Right forelimb (tissue), 1 donor: ENCODE measurements around the gene ROBO1.
"Not testable (repeated sequence)": the region's sequence is repeated elsewhere in the genome, so short reads cannot be mapped to it uniquely, and the experiment has no call there.

ENCODE experiments used
- DNase-seq: peaks from one replicate; pipeline ENCODE4 v3.0.0-alpha.2; 2018

Gene ROBO1

DNA sequence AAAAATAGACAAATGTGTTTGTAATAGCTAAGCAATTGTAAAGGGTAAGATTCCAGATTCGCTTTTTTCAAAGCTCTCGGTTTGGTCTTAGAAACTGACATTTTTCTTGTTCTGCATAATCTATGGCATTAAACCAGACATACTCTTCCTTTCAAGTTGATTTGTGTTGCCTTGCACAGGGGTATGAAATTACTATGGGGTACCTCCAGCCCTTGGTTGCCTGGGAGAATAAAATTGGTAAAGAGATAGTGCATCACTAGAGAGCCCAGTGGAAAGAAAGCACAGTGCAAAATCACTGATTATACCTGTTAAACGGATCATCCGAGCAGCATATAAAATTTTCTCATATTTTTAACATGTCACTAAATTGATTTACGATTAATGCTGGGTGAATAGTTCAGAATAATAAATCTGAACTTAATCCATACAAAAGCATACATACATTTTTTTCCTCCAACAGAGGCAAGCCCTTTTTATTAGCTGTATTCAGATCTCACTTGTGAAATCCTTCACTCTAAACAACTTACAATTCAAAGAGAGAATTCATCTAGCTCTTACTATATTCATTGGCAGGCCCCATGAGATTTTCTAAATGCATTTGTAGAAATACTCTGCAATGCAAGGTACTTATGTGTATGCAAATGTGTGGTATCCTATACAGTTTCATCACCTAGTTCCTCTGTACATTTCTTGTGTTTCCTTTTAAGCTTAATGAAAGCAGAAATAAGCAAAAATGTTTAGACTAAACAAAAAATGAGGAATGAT is 224.4 kb downstream of the ROBO1 start:
- no peak for DNase-seq

DNA sequence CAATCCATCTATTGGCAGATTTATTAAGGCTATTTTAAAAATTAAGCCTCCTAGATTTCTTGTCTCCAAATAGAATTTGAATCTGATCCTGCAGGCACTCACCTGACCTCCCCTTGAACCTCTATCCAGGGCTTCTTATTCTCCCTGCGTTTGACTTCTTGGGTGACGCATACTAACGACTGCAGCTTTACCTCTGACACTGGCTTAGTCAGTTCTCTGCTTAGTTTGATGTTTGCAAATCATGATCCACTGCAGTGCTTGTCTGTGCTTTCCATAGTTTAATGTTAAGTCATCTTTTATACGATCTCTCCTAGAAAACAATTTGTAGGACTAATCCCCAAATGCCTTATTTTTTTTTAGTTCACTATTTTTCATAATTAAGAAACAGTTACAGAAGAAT is 233.1 kb downstream of the ROBO1 start:
- DNase-seq: no peak

DNA sequence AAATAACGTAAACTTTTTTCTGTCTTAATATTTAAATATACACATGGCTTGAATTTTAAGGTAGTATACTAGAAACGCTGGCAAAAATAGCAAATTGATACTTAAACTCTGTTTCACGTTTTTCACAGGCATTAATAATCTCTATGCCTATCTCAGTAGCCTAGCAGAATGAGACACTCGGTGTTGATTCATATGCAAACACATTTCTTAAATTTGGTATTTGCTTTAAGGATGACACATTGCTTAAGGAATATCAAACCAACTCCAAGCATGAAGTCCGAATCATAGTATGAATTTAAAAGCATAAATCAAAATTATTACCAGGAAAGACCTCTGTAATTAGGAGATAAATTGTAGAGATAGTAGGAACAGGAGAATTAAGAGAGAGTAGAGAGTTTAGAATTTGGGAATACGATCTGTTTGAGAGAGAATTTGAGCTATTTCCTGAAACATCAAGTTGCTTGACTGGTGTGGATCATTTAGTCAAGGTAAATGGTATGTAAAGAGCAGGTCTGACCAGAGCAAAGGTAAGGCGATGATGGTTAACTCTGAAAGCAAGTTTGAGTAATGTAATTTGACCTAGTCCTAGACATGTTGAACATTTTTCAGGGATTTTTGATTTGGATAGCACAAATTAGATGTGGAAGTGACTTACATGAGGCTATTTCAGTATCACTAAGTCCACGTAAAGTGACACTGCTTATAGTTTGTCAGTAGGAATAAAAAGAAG is 236.1 kb downstream of the ROBO1 start:
- no peak for DNase-seq

DNA sequence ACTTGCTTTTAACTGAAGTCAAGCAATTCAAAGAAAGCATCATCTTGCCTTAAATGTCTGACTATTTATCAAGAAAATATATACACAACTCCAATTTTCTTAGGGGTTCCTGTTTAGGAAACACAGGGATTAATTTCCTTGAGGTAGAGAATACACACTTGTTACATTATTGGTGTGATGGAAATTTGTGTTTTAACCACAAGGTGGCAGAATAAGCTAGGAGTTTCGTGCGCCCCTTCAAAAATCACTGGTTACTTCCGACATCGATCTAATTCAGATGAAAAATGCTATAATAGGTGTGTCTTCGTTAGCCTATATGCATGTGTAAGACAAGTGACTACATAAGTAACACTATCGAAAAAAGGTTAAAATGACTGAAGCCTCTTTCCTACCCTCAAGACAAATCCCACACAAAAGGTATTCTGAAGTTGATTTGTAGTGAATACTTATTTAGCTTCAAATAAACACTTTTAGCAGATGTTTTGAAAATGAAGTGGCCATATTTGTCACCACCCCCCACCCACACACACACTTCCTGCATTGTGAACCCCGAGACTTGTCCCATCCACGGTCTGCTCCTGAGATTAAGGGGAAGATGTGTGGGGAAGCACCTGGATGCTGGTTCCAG is 246.5 kb downstream of the ROBO1 start:
- DNase-seq: no peak

DNA sequence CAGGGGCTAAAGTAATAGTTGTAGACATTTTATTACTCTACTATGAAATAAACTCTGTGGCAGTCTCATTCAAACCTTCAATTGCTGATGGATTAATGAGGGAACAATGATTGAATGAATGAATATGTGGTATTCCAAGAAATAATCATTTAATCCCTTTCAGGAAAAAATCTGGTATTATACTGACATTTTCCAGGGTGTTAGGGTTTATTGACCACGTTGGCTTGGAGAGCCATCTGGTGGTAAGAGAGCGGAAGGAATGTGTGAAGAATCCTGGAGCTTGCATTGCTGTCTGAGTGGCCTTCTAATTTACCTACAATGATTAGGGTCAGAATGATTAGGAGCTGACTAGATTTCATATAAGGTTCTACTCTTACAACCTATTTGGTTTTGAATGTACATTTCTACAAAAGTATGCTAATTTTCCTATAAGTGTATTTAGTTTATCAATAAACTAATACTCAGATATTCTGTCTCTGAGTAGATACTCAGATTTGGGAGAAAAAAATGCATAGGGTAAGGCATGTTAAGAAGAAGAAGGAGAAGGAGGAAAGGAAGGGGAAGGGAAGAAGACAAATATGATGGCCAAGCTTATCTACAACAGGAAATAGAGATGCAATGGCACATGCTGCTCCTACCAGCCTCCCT is 249.9 kb downstream of the ROBO1 start:
- no peak for DNase-seq

DNA sequence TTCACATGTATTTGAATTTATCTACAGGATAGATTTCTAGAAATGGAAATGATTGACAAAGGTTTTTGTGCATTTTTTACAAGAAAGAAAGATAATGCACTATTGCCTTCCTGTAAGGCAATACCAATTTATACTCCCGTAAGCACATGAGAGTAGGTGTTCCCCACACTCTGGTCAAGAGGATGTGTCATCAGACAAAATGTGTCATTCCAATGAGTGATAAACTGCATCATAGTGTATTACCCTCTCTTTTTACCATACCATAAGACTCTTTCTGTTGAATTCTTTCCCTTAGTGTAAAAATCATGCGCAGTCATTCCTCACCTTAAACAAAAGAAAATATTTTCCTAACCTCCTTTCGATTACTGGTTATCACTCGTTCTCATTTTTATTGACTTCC is 251.0 kb downstream of the ROBO1 start:
- no peak for DNase-seq

DNA sequence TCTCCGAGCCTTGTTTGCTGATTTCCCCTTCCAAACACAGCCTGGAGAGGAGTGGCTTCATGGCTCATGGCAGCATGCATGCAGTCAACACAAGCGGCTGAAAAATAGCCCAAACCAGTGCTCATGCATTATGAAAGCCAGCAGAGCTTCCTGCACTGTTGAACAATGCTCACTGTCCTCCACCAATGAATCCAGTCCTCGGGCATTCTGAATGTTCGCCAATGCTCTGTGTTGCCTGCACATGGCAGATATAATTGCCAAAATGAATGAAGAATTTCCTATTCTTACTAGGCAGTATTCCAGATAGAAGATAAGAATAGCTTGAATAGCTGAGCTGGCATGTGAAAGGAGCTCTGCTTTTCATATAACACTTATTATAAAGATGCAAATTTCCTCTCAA is 252.7 kb downstream of the ROBO1 start:
- DNase-seq: no peak

DNA sequence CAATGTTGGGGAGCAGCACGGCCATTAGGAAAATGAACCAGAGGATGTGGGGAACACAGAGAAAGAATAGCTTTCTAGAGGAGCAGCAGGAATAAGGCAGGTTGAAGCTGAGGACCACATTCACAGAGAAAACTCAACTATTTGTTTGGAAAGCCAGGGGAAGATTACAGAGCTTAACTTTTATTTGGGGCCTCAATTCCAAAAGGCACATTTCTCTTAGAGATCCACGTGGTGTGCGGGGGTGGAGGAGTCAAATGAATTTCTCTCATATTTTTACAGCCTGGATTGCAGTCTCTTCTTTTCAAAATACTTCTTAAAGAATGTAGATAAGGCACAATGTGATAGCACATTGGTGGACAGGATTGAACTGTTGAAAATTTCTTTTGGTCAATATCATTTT is 253.7 kb downstream of the ROBO1 start:
- DNase-seq: no peak

DNA sequence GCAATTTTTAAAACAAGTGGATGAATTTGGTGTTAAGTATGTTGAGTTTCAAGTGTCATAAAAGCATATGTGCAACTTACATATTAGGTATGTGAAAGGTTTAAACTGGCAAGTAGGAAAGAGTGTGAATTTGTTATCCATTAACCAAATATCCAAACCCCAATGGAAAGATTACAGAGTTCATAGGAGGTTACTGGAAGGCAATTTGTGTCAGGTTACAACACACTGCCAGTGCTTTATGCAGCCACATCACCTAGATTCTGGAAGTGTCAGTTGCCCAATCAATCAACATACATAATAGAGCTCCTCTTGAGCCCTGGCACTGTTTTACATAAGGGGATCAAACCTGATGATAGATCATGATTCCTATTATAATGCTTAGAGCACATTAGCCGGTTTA is 261.0 kb downstream of the ROBO1 start:
- DNase-seq: no peak

DNA sequence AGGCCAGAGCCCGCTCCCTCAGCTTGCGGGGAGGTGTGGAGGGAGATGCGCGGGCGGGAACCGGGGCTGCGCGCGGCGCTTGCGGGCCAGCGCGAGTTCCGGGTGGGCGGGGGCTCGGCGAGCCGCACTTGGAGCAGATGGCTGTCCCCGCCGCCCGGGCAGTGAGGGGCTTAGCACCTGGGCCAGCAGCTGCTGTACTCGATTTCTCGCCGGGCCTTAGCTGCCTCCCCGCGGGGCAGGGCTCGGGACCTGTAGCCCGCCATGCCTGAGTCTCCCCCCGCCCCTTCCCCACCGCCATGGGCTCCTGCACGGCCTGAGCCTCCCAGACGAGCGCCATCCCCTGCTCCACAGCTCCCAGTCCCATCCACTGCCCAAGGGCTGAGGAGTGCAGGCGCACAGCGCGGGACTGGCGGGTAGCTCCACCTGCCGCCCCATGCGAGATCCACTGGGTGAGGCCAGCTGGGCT is 265.5 kb downstream of the ROBO1 start:
- not testable (repeated sequence) for DNase-seq

DNA sequence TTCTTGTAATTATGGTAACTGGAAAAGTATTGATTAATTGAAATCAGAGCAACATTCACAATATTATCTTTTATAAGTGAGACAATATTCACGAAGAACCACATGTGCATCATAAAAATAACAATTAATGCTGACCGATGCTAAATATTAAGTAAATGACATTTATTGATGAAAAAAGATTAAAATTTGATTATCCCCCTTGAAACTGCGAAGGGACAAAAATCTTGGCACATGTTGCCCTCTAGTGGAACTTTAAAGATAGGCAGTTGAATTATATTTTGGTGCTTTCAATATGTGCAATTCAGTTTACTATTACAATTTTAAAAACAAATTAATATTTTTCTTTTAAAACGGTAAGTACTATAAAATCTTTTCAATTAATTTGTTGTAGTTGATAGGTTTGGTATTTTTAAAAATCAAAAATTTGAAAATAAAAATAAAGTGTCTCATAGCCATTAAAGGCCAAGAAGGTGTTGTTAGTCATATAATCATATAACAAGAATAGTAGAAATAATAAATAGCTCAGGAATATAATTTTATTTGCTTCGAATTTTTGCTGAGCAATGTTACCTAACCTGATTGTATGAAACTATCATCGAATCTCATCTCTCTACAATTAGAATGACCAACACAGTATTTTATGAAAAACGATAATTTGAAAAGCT is 270.2 kb downstream of the ROBO1 start:
- DNase-seq: no peak

DNA sequence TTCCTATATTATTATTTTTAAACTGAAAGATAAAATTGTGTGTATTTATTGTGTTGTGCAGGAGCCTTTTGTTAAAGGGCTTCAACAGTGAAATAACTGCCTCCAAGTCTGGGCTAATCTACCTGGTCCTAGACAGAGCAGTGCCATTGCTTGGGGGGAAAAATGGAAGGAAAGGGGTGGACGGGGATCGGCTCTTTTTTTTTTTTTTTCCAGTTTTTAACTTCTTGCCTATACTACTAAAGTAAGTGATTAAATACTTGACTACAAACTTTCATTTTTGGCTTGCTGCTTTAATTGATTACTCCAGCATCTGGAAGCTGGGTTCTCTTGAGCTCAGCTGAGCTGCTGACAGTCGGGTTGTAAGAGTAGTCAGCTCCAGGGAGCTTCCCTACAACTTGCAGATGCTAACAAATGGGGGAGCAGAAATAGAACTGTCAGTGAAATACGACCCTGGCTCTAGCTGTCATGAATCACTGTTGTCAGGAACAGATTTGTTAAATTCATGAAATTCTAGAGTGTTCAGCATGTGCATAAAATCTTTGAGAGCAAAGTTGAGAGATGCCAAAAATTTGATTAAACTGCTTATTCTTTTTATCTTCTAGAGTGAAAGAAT is 276.7 kb downstream of the ROBO1 start:
- no peak for DNase-seq

DNA sequence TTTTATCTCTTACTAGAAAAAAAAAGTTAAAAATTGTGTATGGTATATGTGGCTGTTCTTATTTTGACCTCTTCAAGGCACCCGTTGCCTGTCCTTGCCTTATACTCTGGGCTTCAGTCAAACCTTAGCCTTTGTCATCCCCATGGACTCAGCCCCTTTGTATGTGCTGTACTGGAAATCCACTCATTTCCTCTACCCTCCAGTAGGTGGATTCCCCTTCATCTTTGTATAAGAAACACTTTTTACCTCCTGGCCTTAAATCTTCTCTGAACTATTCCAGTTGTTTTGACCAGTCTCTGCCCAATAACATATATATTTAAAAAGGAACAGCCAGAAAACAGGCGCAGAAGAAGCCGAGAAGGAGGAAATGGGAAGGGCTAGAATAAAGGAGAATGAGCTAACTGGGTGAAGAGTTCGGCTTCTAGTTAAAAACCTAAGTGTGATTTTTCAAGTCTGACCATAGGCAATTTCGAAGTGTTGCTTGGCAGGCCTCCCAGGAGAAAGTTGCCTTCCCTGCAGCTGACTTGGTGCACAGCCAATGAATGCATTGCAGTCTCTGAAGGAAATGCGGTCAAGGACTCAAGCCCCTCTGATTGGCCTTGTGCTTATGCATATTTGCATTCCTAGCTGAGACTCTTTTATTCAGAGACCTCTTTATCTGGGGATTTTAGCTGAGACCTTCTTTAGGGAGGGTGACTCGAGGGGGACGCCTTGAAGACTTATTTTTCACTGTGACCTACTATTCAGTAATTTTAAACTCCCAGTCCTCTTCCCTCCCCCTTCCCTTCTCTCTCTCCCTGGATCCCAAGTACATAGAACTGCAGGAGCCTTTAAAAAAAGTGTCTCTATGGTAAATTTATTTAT is 277.4 kb downstream of the ROBO1 start:
- DNase-seq: peak; percentile 84

DNA sequence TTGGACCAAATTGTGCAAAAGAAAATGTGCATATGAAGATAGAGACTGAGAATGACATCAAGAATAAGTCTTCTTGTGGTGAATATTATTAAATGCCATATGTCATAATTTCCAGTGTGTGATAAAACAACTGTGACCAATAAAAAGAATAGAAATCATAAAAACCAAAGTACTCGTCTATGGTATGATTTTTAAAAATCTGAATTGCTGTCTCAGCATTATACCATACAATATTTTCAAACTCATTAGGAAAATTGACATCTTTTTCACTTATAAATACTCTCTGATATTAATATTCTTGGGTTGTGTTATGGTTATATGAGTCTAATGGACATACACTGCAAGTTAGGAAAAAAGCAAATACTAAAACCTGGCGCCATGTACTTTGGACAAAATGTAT is 279.4 kb downstream of the ROBO1 start:
- no peak for DNase-seq

DNA sequence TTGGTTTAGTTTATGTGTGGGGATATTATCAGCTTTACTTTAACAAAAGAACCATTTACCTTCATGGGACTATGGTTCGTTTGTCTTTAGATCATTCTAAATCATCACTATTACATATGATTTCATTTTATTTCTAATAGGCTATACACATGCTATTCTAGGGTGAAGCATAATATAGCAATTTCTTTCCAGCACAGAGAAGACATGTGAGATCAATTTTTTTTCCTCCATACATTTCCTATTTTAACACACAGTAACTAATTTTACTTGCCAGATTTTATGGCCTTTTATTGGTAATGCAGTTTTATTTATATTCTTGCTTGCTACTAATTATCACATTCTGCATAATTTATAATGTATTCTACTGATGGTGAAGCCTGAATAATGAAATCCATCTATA is 287.1 kb downstream of the ROBO1 start:
- no peak for DNase-seq

DNA sequence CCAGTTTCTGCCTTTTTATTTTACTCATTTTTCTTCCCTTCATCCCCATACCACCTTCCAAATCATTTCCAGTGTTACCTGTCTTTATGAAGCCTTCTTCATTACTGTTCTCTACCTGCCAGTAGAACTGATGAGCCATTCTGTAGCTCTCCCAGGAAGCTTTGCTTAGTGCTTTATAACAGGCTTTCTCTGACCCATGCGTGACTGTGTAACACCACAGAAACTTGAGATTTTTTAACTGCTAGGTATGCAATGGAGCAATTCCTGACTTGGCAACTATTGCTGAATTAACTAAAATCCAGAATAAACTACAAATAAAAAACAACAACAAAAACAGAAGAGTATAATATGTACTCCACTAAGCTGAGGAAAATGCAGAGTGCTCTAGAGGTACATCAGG is 289.2 kb downstream of the ROBO1 start:
- DNase-seq: no peak

DNA sequence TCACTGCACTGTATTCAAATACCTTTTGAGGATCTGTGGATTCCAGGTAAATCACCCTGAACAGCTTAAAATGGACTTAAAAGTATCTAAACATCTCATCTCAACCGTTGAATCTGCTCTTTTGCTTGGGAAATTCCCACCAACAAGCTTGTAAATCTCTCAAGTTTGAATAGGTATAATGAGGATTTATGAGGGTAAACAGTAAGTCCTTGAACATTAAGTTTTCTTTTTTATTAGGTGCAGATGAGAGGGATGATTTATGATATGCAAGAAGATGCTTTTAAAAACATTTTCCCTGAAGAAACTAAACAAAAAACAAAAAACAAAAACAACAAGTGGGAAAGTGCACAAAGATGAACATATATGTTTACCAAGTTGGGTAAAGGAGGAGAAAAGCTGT is 290.6 kb downstream of the ROBO1 start:
- DNase-seq: no peak

DNA sequence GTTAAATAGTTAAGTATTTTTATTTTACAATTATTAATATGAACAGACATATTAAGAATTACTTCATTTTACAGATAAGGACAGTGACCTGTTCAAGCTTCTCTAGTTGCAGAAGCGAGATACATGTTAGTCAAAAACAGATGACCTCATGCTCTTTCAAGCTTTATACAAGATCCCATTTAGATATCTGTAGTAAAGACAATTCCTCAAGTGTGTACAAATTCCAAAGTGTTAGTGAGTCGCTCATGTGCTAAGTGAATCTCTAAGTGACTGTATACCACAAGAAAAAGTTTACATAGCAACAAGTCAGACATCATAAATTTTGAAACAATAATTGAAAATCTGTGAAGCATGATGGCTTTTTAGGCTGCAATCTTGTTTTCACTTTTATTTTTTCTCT is 293.8 kb downstream of the ROBO1 start:
- no peak for DNase-seq

DNA sequence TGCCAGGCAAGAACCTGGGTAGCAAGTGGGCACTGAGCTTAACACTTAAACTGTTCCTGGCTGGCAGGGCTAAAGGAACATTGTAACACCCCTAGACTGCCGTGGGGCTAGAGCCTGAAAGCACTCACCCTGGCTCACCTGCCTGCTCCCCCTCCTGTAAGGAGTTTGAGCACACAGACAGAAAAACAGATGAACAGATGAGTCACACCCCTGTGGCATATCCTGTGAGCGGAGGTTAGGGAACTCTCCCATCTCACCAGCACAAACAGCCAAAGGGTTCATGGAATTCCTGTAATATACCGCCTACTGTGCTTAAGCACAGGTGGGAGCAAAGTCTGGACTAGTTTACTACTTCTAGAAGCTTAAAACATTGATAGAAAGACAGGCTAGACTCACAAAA is 300.1 kb downstream of the ROBO1 start:
- no peak for DNase-seq

DNA sequence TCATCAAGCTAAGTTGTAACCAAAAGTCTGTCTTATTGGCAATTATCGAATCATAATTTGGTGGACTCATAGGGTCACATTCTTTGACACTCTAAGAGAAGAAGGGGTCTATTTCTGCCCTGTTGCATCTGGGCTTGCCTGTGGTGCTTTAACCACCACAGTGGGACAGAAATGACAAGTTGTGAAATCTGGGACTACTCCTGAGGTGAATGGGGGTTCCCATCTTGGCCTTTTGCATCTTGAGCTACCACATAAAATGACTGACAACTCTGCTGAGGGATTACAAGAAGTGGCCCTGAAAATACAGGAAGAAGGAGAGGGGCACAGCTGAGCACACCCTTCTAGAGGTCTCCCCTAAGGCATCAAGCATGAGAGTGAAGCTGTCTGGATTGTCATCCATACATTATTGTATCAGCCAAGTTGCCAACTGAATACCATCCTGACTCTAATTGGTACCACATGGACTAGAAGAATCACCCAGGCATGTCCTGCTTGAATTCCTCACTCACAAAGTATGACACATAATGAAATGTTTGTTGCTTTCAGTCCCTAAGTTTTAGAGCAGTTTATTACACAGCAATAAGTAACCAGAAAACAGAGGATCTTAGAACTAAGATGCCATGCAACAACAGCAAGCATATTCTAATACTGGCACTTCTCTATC is 306.5 kb downstream of the ROBO1 start:
- no peak for DNase-seq

DNA sequence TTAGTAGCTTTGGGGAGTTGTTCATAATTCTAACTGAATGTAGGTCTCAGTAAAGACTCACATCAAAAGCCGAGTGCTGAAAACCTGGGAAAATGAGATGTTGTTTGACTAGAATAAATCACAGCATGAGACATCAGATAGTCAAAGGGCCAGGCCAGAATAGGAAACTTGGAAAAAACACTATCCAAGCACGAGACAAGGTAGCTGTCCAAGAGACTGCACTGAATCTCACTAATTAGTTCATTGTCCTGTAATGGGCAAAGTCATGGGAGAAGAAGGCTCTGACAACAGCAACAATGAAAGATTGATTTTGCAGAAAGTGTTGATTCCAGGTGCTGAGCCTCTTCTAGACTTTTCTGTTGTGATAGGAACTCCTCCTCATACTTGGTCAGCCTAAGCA is 314.2 kb downstream of the ROBO1 start:
- DNase-seq: no peak
